T-helper 17 cell (primary cell): Measurements from ENCODE around the gene SZT2. TPM values are rescaled to one million over a fixed set of nuclear protein-coding genes. Genes with fewer than 3 reads are reported as not detected.

Source experiments
- ATAC-seq: fragments of 150-1000 bp; cut with Tn5 transposase; 2 replicates; pipeline ENCODE4 v1.10.0; 2021; ENCODE audit warnings: mild to moderate bottlenecking, moderate library complexity
- DNase-seq, 3 donors: peaks; one replicate each; pipeline versions ENCODE4 v3.0.0 to v3.0.0-alpha.2; 2020 to 2021
- H3K9me3 ChIP-seq: one replicate; pipeline ENCODE4 v1.7.0; 2013; ENCODE audit warnings: low read length, mild to moderate bottlenecking; ENCODE audit not compliant: control insufficient read depth, poor library complexity, severe bottlenecking
- H3K27ac Mint-ChIP-seq: one replicate; pipeline ENCODE4 v1.8.0; 2022; ENCODE audit warnings: mild to moderate bottlenecking, moderate library complexity, mixed read lengths
- H3K27me3 Mint-ChIP-seq: one replicate; pipeline ENCODE4 v1.8.0; 2022; ENCODE audit warnings: mixed read lengths
- H3K36me3 Mint-ChIP-seq: one replicate; pipeline ENCODE4 v1.8.0; 2022; ENCODE audit warnings: low read depth, mixed read lengths
- H3K4me1 Mint-ChIP-seq: one replicate; pipeline ENCODE4 v1.8.0; 2022; ENCODE audit warnings: mild to moderate bottlenecking, mixed read lengths
- H3K4me3 Mint-ChIP-seq: one replicate; pipeline ENCODE4 v1.8.0; 2022; ENCODE audit warnings: mild to moderate bottlenecking, moderate library complexity, mixed read lengths
- total RNA-seq, 4 donors: library from RNA in 2 of 4; stranded (reverse) in 2 of 4; gene quantifications; one replicate each; pipeline ENCODE4 v1.2.3 and lab custom pipeline; 2022 to 2026

SZT2 gene
- total RNA-seq, 2 donors from 2014 or later: 87.0 to 92.1 TPM

DNA sequence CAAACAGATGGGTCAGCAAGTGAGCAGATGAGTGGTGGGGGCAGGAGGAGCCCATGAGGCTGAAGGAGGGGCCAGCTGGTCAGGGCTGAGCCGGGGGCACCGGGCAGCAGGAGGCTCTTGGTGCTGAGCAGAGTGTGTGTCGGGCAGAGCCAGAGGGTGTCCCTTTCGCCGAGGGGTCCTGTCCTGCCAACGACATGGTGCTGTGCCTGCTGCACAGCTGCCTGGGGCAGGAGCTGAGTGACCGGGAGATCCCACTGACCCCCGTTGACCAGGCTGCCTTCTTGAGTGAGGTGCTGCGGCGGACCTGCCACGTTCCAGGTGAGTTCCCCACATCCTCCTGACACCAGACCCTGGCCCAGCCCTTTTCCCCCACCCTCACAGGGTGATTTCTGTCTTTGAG lies 36.5 kb downstream of the SZT2 start:
- no peaks in the 10 kb centered on the region for H3K27me3 Mint-ChIP-seq
- no peaks in the 10 kb centered on the region for H3K9me3 ChIP-seq
- peak overlapping the region; percentile 6 for H3K27ac Mint-ChIP-seq
- H3K4me1 Mint-ChIP-seq: peaks cover 6% of the 10 kb centered on the region
- no peak overlapping the region for H3K4me3 Mint-ChIP-seq
- no peak for ATAC-seq
- DNase-seq: no peak
- H3K36me3 Mint-ChIP-seq: peaks cover 13% of the 10 kb centered on the region

DNA sequence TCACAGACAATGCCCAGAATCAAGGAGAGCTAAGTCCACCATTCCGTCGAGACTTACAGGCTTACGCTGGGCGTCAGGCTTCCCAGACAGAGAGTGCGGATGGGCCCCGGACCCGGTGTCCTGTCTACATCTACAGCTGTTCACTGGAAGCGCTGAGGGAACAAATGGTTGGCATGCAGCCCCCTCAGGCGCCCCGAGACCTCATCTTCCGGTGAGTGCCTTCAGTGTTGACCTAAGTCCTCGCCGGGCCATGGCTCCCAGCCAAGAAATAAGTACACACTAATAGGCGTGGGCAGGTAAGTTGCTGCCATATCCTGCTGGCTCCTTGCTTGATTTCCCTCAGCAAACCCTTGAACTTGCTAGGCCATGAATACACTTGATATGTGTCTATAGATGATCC lies 37.8 kb downstream of the SZT2 start:
- peaks cover 6% of the 10 kb centered on the region for H3K4me1 Mint-ChIP-seq
- H3K36me3 Mint-ChIP-seq: peaks cover 12% of the 10 kb centered on the region
- no peak overlapping the region for H3K27ac Mint-ChIP-seq
- H3K4me3 Mint-ChIP-seq: no peak overlapping the region
- DNase-seq (no peak), ATAC-seq (no peak)
- no peaks in the 10 kb centered on the region for H3K27me3 Mint-ChIP-seq
- no peaks in the 10 kb centered on the region for H3K9me3 ChIP-seq

DNA sequence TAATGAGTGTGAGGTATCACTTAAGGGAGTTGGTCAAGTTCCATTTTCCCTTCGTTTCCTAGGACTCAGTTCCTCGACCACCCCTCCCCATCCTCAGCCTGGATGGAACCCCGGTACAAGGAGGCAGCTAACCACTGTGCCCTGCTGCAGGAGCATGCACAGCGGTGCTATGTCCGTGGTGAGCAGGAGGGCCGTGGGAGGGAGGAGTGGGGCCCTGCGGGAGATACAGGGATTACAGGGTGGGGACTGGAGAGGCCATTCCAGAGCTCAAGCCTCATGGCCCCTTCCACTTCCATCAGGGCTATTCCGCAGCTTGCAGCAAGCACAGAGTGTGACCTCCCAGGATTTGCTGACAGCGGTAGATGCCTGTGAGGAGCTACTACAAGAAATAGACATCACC lies 38.2 kb downstream of the SZT2 start:
- Mint-ChIP-seq H3K4me3 (no peak overlapping the region), H3K36me3 (peaks cover 12% of the 10 kb centered on the region), H3K27ac (no peak overlapping the region), H3K27me3 (no peaks in the 10 kb centered on the region), H3K4me1 (peaks cover 6% of the 10 kb centered on the region)
- ATAC-seq: no peak
- H3K9me3 ChIP-seq: no peaks in the 10 kb centered on the region
- no peak for DNase-seq

DNA sequence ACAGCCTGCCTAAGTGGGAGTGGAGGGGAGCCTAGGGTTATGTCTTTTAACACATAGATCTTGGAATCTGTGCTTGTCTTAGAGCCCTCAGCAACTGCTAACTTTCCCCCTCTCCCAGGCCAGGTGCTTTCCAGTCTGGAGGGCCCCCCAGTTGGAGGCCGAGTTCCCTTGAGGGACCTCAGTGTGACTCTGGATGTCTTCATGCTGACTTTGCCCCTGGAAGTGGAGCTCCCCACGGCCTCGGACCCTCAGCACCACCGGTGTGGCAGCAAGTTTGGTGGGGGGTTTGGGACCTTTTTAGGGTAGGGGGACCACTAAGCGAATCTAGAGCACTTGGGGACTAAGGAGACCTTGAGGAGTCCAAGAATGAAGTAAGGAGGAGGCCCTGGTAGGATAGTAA lies 41.1 kb downstream of the SZT2 start:
- Mint-ChIP-seq H3K4me1 (peaks cover 8% of the 10 kb centered on the region), H3K4me3 (no peak overlapping the region), H3K27ac (peak overlapping the region; percentile 11), H3K27me3 (no peaks in the 10 kb centered on the region), H3K36me3 (peaks cover 10% of the 10 kb centered on the region)
- no peak for DNase-seq
- no peaks in the 10 kb centered on the region for H3K9me3 ChIP-seq
- no peak for ATAC-seq

DNA sequence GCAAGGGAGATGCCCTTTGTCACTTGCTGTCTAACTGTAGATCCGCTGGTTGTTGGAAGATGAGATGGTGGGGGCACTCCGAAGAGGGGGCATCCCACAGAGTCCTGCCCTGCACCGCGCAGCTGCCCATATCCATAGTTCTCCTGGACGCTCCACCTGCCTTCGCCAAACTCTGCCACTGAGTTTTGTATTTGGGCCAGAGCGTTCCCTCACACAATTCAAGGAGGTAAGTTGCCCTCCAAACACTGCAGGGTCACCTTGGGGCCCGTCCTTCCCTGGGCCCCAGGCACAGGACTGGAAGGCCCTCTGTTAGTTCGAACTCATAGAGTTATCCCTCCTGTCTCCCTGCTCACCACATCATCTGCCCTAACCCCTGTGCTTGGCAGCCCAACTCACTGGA lies 42.0 kb downstream of the SZT2 start:
- no peak for DNase-seq
- Mint-ChIP-seq H3K27ac (peak overlapping the region; percentile 11), H3K27me3 (no peaks in the 10 kb centered on the region), H3K36me3 (peaks cover 8% of the 10 kb centered on the region), H3K4me1 (peaks cover 8% of the 10 kb centered on the region), H3K4me3 (no peak overlapping the region)
- no peaks in the 10 kb centered on the region for H3K9me3 ChIP-seq
- no peak for ATAC-seq

DNA sequence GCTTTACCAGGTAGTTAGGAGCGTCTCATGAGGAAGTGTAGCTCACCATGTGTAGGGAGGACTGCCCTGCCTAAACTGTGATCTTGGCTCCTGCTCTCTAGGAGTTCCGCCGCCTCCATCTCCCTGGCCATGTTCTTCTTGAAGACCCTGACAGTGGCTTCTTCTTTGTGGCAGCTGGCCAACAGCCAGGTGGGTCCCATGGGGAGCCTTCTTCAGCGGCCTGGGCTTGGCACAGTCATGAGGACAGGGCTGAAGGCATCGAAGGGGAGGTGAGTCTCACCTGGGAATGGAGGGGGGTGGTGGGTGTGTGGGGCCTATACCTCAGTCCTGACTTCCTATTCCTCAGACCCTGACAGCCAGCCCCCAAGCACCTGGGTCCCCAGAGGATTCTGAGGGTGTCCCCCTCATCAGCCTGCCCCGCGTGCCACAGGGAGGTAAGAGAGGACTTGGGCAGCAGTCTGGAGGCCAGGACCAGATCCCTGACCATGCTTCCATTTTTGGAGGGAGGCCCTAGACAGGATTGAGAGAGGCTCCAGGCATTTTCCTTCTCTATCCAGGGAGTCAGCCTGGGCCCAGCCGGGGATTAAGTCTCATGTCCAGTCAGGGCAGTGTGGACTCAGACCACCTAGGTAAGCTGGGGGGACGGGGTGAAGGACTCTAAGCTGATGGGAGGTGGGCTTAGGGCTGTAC lies 42.6 kb downstream of the SZT2 start:
- H3K27me3 Mint-ChIP-seq: no peaks in the 10 kb centered on the region
- peaks cover 6% of the 10 kb centered on the region for H3K4me1 Mint-ChIP-seq
- peaks cover 6% of the 10 kb centered on the region for H3K36me3 Mint-ChIP-seq
- H3K9me3 ChIP-seq: no peaks in the 10 kb centered on the region
- ATAC-seq (no peak), DNase-seq (no peak)
- no peak overlapping the region for H3K27ac Mint-ChIP-seq
- H3K4me3 Mint-ChIP-seq: no peak overlapping the region

DNA sequence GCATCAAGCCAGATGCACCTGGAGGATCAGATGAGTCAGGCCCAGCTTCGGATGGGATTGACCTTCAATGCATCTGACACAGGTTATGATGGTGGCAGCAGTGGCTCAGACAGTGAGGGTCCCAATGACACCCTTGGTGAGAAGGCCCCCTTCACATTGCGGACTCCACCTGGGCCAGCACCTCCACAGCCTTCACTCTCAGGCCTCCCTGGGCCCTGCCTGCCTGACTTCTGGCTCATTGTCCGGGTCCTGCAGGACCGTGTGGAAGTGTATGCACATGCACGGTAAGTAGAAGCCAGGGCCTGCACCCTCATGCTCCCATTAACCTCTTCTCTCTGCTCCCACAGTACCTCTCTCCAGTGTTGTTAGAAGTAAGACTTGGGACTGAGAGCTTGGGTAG lies 43.2 kb downstream of the SZT2 start:
- H3K4me1 Mint-ChIP-seq: peaks cover 6% of the 10 kb centered on the region
- H3K4me3 Mint-ChIP-seq: no peak overlapping the region
- H3K9me3 ChIP-seq: no peaks in the 10 kb centered on the region
- H3K36me3 Mint-ChIP-seq: peaks cover 6% of the 10 kb centered on the region
- DNase-seq: no peak
- H3K27ac Mint-ChIP-seq: no peak overlapping the region
- ATAC-seq: no peak
- H3K27me3 Mint-ChIP-seq: no peaks in the 10 kb centered on the region

DNA sequence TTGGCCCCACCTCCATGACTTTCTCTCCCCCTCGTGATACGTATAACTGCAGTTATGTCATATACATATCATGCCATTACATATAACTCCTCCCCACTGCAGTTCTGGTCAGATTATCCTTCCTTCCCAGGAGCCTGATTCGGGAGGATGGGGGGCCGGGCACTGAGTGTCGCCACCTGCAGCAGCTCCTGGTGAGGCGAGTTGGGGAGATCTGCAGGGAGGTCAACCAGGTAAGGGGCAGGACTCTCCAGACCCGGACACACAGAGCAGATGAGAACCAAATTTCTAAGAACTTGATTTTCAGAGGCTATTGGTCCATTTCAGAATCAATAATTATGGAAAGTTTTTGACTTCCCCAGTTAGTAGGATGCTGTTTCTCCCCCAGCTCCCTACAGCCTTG lies 44.6 kb downstream of the SZT2 start:
- DNase-seq: no peak
- Mint-ChIP-seq H3K36me3 (peaks cover 6% of the 10 kb centered on the region), H3K27me3 (no peaks in the 10 kb centered on the region), H3K27ac (no peak overlapping the region), H3K4me3 (no peak overlapping the region), H3K4me1 (peaks cover 6% of the 10 kb centered on the region)
- no peak for ATAC-seq
- no peaks in the 10 kb centered on the region for H3K9me3 ChIP-seq

DNA sequence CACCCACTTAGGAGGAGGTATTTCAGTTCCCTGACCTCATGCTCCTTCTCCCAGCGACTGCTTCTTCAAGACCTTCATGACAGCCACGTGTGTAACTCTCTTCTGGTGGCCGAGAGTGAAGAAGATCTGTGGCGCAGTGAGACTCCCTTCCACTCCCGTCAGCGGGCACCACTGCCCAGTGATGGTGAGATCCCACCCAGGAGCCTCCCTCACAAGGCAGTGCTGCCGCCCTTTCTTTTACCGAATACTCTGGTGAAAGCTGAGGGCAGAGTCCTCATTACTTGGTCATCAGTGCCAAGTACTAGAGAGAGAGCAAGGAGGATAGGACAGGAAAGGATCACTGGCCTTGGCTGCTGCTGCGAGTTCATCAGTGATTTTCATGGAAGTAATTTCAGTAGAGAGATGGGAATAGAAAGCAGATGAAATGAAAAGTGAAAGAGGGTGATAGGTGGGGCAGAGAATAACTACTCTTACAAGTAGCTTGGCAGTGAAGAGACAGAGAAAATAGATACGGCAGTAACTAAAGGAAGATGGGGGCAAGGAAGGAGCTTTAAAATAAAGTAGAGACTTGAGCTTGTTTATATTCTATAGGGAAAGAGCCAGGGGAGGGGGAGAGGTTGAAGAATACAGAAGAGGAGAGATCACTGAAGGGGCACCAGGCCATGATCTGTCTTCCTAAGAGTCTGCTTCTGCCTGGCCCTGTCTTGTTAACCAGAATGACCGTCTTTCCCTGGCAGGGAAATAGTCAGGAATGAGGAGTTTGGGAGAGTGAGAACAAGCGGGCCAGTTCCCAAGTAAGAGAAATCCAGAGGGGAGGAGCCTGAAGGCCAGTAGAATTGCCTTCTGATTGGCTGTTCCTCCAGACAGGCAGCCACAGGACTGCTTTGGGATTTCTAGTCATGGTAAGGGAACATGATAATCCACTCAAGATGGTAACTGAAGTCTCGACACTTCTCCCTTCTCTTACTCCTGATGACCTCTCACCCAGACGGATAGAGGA lies 45.7 kb downstream of the SZT2 start:
- Mint-ChIP-seq H3K4me3 (no peak overlapping the region), H3K27me3 (no peaks in the 10 kb centered on the region), H3K27ac (peak overlapping the region; percentile 84), H3K4me1 (peaks cover 6% of the 10 kb centered on the region), H3K36me3 (peaks cover 3% of the 10 kb centered on the region)
- ATAC-seq (no peak), DNase-seq (no peak)
- H3K9me3 ChIP-seq: no peaks in the 10 kb centered on the region

DNA sequence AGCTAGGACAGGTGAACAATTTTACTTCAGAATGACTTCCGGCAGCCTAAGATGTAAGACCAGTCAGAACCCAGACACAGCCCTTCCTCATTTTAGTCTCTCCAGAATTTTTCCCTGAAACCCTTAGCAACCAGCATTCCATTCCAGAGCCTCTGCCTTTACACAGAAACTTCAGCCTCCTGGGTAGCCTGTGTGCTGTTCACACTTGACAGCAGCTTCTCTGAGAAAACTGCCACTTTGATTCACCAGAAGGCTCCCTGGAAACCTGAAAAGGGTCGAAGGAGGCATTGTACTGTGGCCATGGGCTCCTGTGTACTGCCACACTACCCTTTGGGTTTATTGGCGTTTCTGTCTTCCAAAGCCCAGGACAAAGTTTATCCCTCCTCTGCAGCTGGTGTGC lies 46.7 kb downstream of the SZT2 start:
- Mint-ChIP-seq H3K4me1 (peaks cover 6% of the 10 kb centered on the region), H3K27ac (no peak overlapping the region), H3K4me3 (no peak overlapping the region), H3K27me3 (no peaks in the 10 kb centered on the region), H3K36me3 (peaks cover 3% of the 10 kb centered on the region)
- ATAC-seq (no peak), DNase-seq (no peak)
- H3K9me3 ChIP-seq: no peaks in the 10 kb centered on the region

DNA sequence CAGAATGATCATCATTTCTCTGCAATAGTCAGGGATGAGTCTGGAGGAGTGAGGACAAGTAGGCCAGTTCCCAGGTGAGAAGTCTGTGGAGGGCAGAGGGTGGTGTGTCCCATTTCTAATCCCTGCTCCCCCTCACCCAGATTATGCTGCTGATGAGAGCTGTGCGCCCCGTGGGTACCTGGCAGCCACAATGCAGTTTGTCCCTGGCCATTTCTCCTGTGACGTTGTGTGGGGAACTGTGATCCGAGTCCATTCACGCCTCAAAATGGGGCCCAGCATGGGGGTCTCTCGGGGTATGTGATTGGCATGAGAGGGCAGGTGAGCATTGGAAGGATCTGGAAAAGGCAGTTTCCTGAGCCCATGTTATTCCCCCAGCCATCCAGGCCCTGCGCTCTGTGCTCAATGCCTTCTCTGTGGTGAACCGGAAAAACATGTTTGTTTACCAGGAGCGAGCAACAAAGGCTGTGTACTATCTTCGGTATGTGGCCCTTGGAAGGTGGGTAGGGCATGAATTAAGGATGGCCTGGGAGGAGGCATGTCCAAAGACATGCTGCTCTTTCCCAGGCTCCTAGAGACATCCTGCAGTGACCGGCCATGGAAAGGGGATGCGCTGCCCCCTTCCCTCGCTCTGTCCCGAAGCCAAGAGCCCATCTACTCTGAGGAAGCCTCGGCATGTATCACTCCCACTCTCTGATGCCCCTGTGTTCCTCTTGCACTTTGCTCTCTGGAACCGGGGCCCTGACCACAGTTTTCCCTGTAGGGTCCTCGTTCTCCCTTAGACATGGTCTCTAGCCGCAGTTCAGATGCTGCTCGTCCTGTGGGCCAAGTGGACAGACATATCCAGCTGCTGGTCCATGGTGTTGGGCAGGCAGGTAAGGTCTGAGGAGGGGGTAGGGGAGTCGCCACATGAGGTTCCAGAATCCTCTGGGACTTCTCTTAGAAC lies 47.6 kb downstream of the SZT2 start:
- Mint-ChIP-seq H3K27me3 (no peaks in the 10 kb centered on the region), H3K27ac (no peak overlapping the region), H3K4me3 (no peak overlapping the region), H3K4me1 (peaks cover 6% of the 10 kb centered on the region), H3K36me3 (peaks cover 3% of the 10 kb centered on the region)
- H3K9me3 ChIP-seq: no peaks in the 10 kb centered on the region
- no peak for DNase-seq
- ATAC-seq: no peak

DNA sequence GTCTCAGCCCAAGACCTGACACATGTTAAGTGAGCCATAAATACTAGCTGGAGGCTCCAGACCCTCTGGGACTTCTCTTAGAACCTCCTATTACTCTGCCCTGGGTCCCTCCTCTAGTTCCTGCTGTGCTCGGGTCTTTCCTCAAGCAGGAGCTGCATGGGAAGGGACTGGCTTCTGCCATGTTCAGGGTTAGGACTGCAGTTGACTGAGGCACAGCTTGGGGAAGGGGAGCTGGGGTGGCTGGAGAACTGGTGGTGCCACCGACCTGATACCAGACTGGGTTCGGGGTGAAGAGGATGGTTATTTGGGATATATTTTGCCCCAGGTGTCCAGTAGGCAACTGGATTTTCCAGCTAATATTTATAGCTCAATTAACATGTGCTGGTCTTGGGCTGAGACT lies 48.3 kb downstream of the SZT2 start:
- no peak overlapping the region for H3K27ac Mint-ChIP-seq
- H3K9me3 ChIP-seq: no peaks in the 10 kb centered on the region
- H3K4me3 Mint-ChIP-seq: no peak overlapping the region
- H3K4me1 Mint-ChIP-seq: peaks cover 6% of the 10 kb centered on the region
- no peak for ATAC-seq
- DNase-seq: no peak
- H3K36me3 Mint-ChIP-seq: peaks cover 3% of the 10 kb centered on the region
- H3K27me3 Mint-ChIP-seq: no peaks in the 10 kb centered on the region

DNA sequence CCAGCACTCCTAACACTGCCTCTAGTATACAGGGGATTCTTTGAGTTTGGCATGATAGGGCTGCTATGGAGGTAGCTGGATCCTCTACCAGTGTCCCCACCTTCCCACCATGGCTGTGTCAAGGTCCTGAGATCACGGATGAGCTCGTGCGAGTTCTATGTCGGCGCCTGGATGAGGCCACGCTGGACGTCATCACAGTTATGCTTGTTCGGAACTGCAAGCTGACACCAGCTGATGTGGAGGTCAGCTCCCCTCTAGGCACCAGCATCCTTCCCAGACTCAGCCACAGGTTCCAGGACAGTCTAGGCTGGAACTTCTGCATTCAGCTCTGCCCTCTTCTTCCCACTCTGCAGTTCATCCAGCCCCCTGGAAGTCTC lies 48.9 kb downstream of the SZT2 start:
- DNase-seq: no peak
- Mint-ChIP-seq H3K27ac (no peak overlapping the region), H3K4me1 (peaks cover 6% of the 10 kb centered on the region), H3K27me3 (no peaks in the 10 kb centered on the region), H3K36me3 (peaks cover 2% of the 10 kb centered on the region), H3K4me3 (no peak overlapping the region)
- no peak for ATAC-seq
- H3K9me3 ChIP-seq: no peaks in the 10 kb centered on the region
